Peyer's patch (tissue), 4 donors: ENCODE results near the gene LRRC75A. TPM values are rescaled to one million over a fixed set of nuclear protein-coding genes. Genes with fewer than 3 reads are reported as not detected.
"Not testable (repeated sequence)": the region's sequence is repeated elsewhere in the genome, so short reads cannot be mapped to it uniquely, and the experiment has no call there.

ENCODE experiments used
- DNase-seq, 3 donors: peaks; one replicate each; pipeline ENCODE4 v3.0.0-alpha.2; 2017 to 2019
- H3K27ac ChIP-seq, 4 donors: fragments of 200-600 bp; sonication (generic); one replicate each; pipeline ENCODE4 v1.5.1; 2016 to 2019
- H3K27me3 ChIP-seq, 2 donors: fragments of 200-600 bp; sonication (generic); one replicate each; pipeline ENCODE4 v1.5.1; 2019
- H3K36me3 ChIP-seq, 3 donors: fragments of 200-600 bp; sonication (generic); one replicate each; pipeline ENCODE4 v1.5.1; 2016 to 2019
- H3K4me1 ChIP-seq, 4 donors: fragments of 200-600 bp; sonication (generic); one replicate each; pipeline ENCODE4 v1.5.1; 2016 to 2019
- H3K4me3 ChIP-seq, 4 donors: fragments of 200-600 bp; sonication (generic); 1 replicate in 3 of 4; 2 replicates in 1 of 4; pipeline ENCODE4 v1.5.1; 2016 to 2019; ENCODE audit warnings: mild to moderate bottlenecking in 1 of 4
- H3K9me3 ChIP-seq, 4 donors: fragments of 200-600 bp; sonication (generic); one replicate each; pipeline ENCODE4 v1.5.1; 2016 to 2019; ENCODE audit warnings: mild to moderate bottlenecking in 1 of 4
- CTCF ChIP-seq, 6 experiments: fragments of 450-650 bp in 4 of 6; fragments of 200-600 bp in 2 of 6; sonication (generic) in 1 of 6; IDR thresholded peaks; one replicate each; pipeline ENCODE4 v1.5.1; 2017 to 2019; ENCODE audit warnings: antibody characterized with exemption in 6 of 6, mild to moderate bottlenecking in 3 of 6, moderate library complexity in 1 of 6
- POLR2A ChIP-seq, 2 donors: fragments of 450-650 bp; IDR thresholded peaks; one replicate each; pipeline ENCODE4 v1.5.1; 2017; ENCODE audit warnings: antibody characterized with exemption in 2 of 2, mild to moderate bottlenecking in 2 of 2, moderate library complexity in 2 of 2
- total RNA-seq, 4 donors: library from RNA; depleted of rRNA; stranded (reverse); fragments of >200 nt; gene quantifications; one replicate each; pipeline ENCODE4 v1.1.0, GENCODE V29; 2016

LRRC75A gene
- total RNA-seq, 4 donors from 2014 or later: 48.7 to 213 (median 187) TPM

- not testable (repeated sequence) for H3K27me3 ChIP-seq, H3K4me3 ChIP-seq, H3K9me3 ChIP-seq, H3K27ac ChIP-seq, H3K36me3 ChIP-seq, DNase-seq, H3K4me1 ChIP-seq
- peak in 1 of 6 experiments; percentile 2 for TF ChIP-seq CTCF (IDR thresholded peaks at IDR 0.05)
These were observed 33.6 kb upstream of the LRRC75A start for GRCh38 chr17:16525556-16525955.

- peak in 1 of 2 donors; percentile 77 for TF ChIP-seq POLR2A (IDR thresholded peaks at IDR 0.05)
- peak; percentile 75 to 98 (median 92) for TF ChIP-seq CTCF (IDR thresholded peaks at IDR 0.05)
- Histone ChIP-seq H3K36me3 (no peaks in the 10 kb centered on the region), H3K9me3 (no peaks in the 10 kb centered on the region), H3K4me3 (no peak overlapping the region), H3K27me3 (no peaks in the 10 kb centered on the region), H3K4me1 (peaks cover 0 to 6% (median 0%) of the 10 kb centered on the region in 4 donors), H3K27ac (peak overlapping the region in 2 of 4 donors; percentile 28 to 69)
- peak; percentile 57 to 87 (median 59) for DNase-seq
These were observed 29.2 kb upstream of the LRRC75A start for GRCh38 chr17:16521070-16521727.

GRCh38 chr17:16519021-16519420, 27.0 kb upstream of the LRRC75A start:
- Histone ChIP-seq H3K9me3 (no peaks in the 10 kb centered on the region), H3K27me3 (no peaks in the 10 kb centered on the region), H3K27ac (no peak overlapping the region), H3K36me3 (no peaks in the 10 kb centered on the region), H3K4me1 (peaks cover 0 to 6% (median 0%) of the 10 kb centered on the region in 4 donors), H3K4me3 (no peak overlapping the region)
- DNase-seq: no peak
- TF ChIP-seq CTCF (IDR thresholded peaks at IDR 0.05) (no peak), POLR2A (IDR thresholded peaks at IDR 0.05) (no peak)

- H3K4me1 ChIP-seq: peaks cover 0 to 6% (median 0%) of the 10 kb centered on the region in 4 donors
- H3K4me3 ChIP-seq: no peak overlapping the region
- DNase-seq: peak in 1 of 3 donors; percentile 38
- H3K27me3 ChIP-seq: no peaks in the 10 kb centered on the region
- TF ChIP-seq POLR2A (IDR thresholded peaks at IDR 0.05): no peak
- no peak for TF ChIP-seq CTCF (IDR thresholded peaks at IDR 0.05)
- H3K27ac ChIP-seq: no peak overlapping the region
- H3K9me3 ChIP-seq: no peaks in the 10 kb centered on the region
- H3K36me3 ChIP-seq: no peaks in the 10 kb centered on the region
These were observed 25.5 kb upstream of the LRRC75A start for GRCh38 chr17:16517477-16517876.

GRCh38 chr17:16516594-16517051, 24.6 kb upstream of the LRRC75A start:
- DNase-seq: peak in 1 of 3 donors; percentile 40
- no peaks in the 10 kb centered on the region for H3K9me3 ChIP-seq
- H3K4me1 ChIP-seq: peaks cover 0 to 6% (median 0%) of the 10 kb centered on the region in 4 donors
- H3K36me3 ChIP-seq: no peaks in the 10 kb centered on the region
- no peaks in the 10 kb centered on the region for H3K27me3 ChIP-seq
- no peak overlapping the region for H3K4me3 ChIP-seq
- no peak for TF ChIP-seq POLR2A (IDR thresholded peaks at IDR 0.05)
- no peak for TF ChIP-seq CTCF (IDR thresholded peaks at IDR 0.05)
- H3K27ac ChIP-seq: no peak overlapping the region
